ENCODE measurements around the gene ICAM3.

DNA sequence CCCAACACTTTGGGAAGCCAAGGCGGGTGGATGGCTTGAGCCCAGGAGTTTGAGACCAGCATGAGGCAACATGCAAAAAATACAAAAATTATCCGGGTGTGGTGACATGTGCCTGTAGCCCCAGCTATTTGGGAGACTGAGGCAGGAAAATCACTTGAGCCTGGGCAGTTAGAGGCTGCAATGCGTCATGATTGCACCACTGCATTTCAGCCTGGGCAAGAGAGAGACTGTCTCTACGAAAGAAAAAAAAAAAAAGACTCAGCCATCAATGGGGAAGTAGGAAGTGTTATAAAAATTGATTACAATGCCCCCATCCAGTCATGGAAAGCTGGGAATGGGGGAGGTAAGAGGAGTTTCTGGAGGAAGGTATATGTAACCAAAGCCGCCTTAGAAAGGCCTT, 35.5 kb upstream of the ICAM3 start:
- TF ChIP-seq CTCF (IDR thresholded peaks at IDR 0.05) (no peak), POLR2A (IDR thresholded peaks at IDR 0.05) (no peak)

Data from Peyer's patch (tissue), 4 donors.